ENCODE results near the gene NPFFR2. TPM values are rescaled to one million over a fixed set of nuclear protein-coding genes. Genes with fewer than 3 reads are reported as not detected.
"Not testable (repeated sequence)": the region's sequence is repeated elsewhere in the genome, so short reads cannot be mapped to it uniquely, and the experiment has no call there.

The NPFFR2 gene
- total RNA-seq, result not detected

DNA sequence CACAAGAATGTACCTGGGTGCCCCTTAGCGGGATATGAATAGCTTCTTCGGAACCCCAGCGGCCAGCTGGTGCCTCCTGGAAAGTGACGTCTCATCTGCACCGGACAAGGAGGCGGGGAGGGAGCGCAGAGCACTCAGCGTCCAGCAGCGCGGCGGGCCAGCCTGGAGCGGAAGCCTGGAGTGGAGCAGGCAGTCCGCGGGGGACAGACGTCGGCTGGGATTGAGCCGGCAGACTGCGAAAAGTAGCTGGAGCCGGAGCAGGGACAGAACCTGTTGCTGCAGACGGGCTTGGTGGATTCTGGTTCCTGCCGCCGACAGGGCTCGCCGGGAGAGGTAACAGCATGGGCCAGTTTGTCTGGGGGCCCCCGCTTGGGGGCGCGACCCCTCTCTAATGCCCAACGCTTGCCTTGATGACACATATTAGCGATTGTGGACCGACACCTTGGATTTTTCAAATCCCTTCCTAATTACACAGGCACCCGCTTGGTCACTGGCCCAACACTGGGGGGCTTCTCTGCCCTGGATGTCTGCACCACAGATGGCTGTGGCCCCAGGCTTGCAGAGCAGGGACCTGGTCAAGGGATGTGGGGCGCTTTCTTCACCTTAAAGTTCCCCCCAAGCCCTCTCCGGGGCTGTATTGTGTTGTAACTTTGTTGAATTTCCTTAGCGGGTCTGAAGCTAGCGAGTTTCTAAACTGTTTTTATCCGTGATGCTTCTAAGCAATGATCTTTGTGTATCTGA lies at the start of gene NPFFR2:
TSS of gene NPFFR2 (plus strand) at position 133 of the 741 bp plus-strand sequence. CDS start 96,592 bp downstream, outside the sequence.
- POLR2A ChIA-PET, result no interaction called here
- CTCF ChIA-PET, result no interaction called here

DNA sequence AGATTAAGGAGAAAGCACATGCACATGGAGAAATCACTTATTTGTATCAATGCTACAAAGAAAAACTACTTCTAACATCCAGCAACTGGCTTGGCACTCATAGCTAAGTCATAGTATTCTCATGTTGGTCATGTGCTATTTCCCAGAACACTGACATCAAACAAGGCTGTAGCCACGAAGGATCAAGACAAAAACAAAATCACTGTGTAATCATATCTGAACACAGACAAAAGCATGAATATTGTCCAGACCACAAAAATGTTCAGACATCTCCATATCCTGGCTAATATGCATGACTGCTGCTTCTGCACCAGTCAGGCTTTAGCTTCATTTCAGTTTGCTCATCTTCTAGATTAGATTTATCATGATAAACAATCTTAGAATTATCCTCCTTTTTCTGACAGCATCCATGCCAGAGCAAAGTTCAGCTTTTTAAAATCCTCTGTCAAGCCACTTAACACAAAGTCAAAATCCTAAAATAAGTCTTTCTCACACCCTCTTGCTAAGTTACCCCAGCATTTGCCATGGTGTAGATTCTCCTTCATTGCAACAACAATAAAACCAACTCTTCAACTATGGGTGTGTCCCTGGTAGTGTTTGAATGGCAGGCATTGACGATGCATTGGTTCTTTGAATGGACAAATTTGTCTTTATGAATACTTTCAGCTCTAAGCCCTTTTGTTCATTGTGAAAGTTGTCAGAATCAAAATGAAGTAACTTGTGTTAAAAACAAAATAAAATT lies 39.1 kb upstream of the NPFFR2 start:
- ChIA-PET CTCF (no interaction called here), POLR2A (no interaction called here)

DNA sequence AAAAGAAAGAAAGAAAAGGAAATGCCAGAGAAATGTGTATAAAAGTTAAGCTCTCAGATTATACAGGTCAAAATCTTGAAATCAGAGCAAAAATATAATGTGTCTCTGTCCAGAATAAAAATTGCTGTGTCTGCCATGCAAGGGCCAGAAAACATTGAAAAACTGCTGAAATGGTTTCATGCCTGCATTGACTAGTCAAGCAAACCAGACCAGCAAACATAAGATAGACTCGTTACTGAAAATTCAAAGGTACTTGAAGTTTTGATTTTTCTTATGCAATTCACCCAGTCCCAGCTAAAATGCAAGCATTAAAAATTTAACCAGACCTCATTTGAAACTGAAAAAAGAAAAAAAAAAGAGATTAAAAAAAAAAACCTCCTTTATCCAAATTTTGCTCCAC lies 37.2 kb upstream of the NPFFR2 start:
- ChIA-PET CTCF (no interaction called here), POLR2A (no interaction called here)

DNA sequence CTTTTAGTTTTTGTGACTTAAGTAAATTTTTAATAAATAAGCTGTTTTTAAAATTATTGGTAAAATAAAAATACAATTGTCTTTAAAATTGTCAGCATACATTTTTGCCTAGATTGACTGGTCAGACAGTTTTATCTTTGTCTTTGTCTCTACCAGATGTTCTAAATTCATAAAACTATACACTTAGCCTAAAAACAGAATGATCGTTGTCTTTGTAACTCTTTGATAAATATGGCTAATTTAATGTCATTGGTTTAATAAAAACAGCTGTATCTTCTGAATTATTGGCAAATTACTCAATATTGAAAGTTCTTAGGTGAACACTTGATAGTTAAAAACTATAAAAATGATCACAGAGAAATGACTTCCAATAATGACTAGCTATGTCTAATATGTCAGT lies 36.5 kb upstream of the NPFFR2 start:
- ChIA-PET POLR2A (no interaction called here), CTCF (no interaction called here)

DNA sequence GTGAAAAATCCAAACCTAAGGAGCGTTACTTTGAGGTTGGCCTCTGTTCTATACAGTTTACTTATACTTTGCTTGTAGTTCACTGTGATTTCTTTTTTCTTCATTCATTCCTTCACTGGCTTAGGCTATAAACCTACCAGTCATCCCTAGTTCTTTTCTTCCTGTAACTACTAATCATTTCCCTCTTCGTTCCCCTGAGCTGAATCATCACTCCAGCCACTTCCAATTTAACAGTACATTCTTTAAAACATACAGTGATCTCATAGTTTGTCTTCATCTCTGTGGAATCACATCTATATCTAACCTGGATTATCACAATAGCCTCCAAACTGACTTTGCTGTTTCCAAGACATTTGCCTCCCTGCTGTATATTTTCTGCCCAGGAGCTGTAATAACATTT lies 25.2 kb upstream of the NPFFR2 start:
- POLR2A ChIA-PET, result no interaction called here
- CTCF ChIA-PET, result no interaction called here

DNA sequence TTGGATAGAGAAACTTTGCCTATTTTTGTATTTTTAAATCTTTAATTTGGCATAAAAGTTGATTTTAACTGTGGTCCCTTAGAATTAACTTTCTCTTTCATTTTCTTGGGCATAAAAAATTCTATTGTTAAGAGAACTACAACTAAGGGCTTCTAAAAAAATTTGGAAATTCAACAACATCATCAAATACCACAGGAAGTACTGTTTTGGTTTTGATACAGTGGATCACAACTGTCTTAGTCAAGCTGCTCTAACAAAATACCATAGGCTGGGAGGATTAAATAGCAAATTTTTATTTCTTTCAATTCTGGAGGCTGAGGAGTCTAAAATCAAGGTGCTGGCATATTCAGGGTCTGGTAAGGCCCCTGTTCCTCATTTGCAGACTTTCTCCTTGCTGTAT lies 19.9 kb upstream of the NPFFR2 start:
- ChIA-PET POLR2A (no interaction called here), CTCF (no interaction called here)

DNA sequence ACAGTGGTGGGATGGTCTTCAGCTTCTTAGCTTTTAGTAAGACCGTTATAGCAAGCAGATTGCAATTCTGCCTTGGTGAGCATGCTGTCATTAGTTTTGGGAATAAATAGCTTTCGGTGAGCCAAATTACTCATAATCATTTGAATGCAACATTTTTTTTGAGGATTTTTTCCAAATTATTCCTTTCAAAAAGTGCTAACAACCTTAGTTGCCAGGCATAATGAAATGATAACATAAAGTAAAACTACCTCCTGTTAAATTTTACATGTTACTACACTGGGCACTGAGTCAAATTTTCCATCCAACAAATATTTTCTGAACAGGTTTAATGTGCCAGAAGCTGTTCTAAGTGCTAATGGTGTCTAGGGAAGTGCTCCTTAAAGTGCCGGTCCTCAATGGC lies 15.8 kb upstream of the NPFFR2 start:
- CTCF ChIA-PET, result no interaction called here
- POLR2A ChIA-PET, result no interaction called here

DNA sequence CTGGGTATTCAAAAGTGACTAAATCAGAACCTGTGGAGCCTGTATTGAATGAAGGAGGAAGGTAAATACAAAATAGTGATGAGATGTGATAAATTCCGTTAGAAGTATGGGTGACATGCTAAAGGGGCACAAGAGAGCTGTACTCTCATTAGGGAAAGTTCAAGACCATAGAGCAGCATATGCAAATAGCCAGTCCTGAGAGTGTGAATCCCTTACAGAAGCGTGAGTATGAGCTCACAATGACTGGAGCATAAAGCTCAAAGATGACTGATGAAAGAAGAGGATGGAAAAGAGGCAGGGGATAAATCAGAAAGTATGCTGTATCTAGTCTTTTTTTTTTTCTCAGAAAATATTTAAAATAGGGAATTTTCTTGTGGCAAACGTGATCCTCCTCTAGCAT lies 12.1 kb upstream of the NPFFR2 start:
- ChIA-PET POLR2A (no interaction called here), CTCF (no interaction called here)

DNA sequence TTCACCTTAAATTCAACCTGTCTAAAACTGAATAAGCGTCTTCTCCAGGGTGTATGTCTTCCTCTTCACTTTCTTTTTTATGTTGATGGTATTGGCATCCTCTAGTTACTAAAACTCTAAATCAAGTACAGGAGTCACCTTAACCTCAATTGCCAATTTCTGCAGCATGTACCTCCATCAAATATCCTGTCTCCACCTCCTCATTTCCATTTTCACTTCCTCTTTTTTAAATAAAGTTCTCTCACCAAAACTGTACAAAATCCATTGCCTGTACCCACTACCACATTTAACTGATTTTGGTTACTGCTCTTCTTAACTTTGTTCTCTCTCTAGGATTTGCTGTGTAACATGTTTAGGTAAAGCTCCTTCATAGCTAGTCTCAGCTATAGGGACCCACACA lies 9.2 kb upstream of the NPFFR2 start:
- CTCF ChIA-PET, result no interaction called here
- POLR2A ChIA-PET, result no interaction called here

DNA sequence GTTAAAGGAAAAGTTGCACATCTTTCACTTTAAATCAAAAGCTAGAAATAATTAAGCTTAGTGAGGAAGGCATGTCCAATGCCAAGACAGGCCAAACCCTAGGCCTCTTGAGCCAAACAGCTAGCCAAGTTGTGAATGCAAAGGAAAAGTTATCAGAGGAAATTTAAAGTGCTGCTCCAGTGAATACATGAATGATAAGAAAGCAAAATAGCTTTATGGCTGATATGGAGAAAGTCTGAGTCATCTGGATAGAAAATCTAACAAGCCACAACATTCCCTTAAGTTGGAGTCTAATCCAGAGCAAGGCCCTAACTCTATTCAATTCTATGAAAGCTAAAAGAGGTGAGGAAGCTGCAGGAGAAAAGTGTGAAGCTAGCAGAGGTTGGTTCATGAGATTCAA lies 23.8 kb downstream of the NPFFR2 start:
- ChIA-PET CTCF (no interaction called here), POLR2A (no interaction called here)

DNA sequence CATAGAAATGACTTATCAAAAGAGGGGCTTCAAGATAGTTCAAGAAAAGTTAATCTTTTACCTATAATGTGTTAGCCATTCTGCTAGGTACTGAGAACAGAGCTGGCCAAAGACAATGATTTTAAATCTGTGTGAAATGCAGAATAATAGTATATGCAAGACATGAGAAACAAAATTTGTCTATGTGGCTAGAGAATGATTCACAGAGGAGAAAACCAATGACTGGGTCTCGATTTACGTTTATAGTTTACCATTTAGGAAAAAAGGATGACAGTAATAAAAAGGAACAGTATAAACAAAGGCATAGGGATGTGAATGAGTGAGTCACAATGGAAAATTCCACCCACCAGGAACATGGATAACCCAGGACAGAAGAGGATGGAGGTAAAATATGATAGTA lies 31.9 kb downstream of the NPFFR2 start:
- CTCF ChIA-PET, result no interaction called here
- POLR2A ChIA-PET, result no interaction called here

DNA sequence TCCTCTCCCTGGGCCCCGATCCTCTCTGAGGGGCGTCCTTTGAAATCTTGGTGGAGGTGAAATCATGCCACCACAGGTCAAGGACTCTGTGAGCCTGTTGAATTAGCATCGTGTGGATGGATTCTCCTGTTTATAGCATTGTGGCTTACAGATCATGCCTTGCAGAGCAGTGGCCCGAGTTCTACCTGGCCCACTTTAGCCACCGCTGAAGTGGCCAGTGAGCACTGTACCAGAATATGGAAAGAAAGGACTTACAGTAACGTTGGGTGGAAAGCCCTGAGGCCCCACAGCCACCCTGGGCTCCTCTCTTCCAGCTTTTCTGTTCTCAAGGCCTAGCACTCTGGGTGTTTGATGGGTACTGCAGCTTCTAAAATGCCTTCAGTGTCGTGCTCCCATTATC lies 35.3 kb downstream of the NPFFR2 start:
- CTCF ChIA-PET, result no interaction called here

DNA sequence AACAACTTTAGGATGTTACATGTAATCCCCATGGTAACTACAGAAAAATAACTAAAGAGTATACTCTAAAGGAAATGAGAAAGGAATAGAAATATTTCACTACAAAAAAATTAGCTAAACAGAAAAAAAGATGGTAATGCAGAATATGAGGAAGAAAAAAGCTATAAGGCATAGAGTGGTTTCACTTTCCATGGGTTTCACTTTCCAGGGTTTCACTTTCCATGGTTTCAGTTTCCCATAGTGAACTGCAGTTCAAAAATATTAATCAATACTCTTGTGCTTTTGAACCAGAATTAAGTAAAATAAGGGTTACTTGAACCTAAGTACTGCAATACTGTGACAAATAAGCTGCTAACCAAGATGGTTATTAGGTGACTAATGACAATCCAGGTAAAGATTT lies 42.0 kb downstream of the NPFFR2 start:
- POLR2A ChIA-PET, result no interaction called here
- CTCF ChIA-PET, result no interaction called here

More for the DNA sequence above, 35.3 kb downstream of the NPFFR2 start:
- POLR2A ChIA-PET, result no interaction called here

DNA sequence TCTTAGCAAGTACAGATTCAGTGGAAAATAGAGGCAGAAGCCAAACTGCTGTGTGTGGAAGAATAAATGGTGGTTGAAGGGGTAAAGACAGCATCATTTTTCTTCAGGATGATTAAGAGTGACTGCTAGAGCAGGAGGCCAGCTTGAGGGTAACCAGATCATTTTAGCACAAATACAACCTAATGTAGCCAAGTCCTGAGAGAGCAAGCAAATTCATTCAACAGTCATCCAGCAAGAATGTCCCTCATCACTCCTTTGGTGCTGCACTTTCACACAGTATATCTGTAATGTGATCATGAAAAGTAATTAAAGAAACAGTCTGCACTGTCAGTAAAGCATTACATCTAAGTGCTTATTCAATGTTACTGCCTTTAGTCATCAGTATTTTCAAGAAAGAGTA lies 44.8 kb downstream of the NPFFR2 start:
- CTCF ChIA-PET, result no interaction called here
- POLR2A ChIA-PET, result no interaction called here

DNA sequence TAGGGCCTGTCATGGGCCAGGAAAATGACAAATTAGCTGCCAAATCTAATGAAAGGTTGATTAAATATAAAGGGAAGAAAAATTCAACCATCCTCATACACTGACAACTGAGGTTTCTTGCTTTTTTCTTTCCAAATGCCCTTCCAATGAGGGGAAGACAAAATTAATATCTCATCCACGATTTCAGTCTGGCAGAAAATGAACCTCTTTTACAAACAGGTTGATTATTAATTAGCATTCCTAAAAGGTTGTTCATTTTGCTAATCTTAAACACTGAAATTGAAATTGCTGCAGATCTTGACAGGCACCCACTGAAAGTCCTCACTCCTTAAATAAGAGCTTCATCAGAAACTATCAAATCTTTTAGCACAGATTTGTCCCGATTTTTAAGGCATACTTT lies 45.5 kb downstream of the NPFFR2 start:
- ChIA-PET POLR2A (no interaction called here), CTCF (no interaction called here)

DNA sequence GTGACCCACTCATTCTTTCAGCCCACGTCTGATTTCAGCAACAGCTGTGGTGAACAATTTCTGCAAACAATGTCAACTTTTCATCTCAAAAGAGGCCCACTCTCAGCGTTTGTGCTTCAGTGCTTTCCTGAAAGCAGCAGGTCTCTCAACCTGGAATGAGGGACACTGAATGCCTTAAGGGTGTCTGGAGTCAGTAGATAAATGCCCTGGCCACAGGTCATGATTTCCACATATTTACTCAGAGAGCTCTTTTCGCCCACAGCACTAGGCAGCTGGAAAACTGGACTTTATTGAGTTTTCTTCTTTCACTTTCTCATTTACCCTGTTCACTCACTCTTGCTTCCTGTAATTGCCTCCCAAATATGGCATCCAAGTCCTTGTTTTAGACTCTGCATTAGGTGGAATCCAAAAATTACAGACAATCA lies 52.8 kb downstream of the NPFFR2 start:
- ChIA-PET POLR2A (no interaction called here), CTCF (no interaction called here)

DNA sequence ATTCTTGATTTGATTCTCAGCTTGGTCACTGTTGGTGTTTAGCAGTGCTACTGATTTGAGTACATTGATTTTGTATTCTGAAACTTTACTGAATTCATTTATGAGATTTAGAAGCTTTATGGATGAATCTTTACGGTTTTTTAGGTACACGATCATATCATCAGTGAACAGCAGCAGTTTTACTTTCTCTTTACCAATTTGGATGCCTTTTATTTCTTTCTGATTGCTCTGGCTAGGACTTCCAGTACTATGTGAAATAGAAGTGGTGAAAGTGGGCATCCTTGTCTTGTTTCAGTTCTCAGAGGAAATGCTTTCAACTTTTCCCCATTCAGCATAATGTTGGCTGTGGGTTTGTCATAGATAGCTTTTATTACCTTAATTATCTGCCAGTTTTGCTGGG lies 58.8 kb downstream of the NPFFR2 start:
- CTCF ChIA-PET, result not testable (repeated sequence)

DNA sequence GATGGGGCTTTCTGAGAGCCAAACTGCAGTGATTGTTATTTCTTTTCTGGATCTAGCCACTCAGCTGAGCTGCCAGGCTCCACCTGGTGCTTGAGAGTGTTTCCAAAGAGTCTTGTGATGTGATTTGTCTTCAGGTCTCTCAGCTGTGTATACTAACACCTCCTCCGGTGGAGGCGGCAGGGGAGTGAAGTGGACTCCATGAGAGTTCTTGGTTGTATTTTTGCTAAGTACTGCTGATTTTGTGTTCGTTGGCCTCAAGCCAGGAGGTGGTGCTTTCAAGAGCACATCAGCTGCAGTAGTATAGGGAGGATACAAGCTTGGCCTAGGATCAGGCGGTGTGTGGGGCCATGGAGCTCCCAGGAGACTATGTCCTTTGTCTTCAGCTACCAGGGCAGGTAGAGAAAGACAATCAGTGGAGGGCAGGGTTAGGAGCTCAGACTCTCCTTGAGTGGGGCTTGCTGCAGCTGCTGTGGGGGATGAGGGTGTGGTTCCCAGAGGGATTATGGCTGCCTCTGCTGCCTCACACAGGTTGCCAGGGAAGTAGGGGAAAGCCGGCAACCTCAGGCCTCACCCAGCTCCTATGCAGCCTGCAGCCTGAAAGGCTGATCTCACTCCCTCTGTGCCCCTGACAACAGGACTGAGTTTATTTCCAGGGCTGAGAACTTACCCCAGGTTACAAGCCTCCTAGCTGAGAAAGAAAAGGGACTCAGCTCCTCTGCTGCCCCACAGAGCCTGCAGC lies 62.4 kb downstream of the NPFFR2 start:
- POLR2A ChIA-PET, result no interaction called here
- CTCF ChIA-PET, result no interaction called here

More for the DNA sequence above, 58.8 kb downstream of the NPFFR2 start:
- POLR2A ChIA-PET, result not testable (repeated sequence)

DNA sequence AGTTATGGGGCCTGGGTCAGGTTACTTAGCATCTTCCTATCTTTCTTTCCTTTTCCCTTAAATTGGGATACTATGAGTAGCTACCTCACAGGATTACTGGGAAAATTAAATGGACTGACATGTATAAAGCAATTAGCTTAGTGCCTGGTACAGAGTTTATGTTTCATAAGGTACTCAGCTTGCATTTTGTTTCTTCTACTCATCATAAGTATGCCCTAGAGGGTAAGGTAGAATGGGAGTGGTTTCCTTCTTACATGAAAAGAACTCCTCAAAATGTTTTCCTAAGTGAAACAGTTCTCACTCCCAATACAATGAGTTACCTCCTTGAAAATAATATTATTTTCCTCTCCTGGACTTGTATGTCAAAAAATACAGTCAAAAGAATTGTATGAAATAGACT lies 75.7 kb downstream of the NPFFR2 start:
- ChIA-PET CTCF (no interaction called here), POLR2A (no interaction called here)

DNA sequence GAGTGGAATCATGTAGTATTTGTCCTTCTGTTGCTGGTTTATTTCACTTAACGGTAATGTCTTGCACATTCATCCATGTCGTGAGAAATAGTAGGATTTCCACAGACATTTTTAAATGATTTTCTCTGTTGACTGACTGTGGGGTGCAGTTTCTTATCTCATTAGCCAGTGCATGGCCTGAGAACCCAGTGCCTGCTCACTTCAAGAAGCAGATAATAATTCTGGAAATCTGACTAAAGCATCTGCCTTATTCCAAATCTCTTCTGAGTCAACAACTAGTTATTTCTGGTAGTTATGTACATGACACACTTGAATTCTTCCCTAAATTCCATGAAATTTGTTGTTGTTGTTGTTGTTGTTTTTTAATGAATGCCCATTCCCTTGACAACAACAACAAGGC lies 77.6 kb downstream of the NPFFR2 start:
- ChIA-PET CTCF (no interaction called here), POLR2A (no interaction called here)

DNA sequence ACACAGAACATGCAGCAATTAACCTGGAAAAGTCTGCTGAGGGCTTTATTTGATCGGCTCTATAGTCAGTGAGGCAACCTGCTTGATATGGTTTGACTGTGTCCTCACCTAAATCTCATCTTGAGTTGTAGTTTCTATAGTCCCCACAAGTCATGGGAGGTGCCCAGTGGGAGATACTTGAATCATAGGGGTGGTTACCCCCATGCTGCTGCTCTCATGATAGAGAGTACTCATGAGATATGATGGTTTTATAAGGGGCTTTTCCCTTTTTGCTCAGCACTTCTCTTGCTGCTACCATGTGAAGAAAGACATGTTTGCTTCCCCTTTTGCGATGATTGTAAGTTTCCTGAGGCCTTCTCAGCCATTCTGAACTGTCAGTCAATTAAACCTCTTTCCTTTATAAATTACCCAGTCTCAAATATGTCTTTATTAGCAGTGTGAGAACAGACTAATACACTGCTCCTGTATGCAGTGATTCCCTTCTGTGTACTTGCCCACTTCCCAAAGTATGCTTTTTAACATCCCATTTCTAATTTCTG lies 78.2 kb downstream of the NPFFR2 start:
- POLR2A ChIA-PET, result no interaction called here

More for the DNA sequence above, 78.2 kb downstream of the NPFFR2 start:
- CTCF ChIA-PET, result no interaction called here

Data from activated CD8-positive, alpha-beta memory T cell treated with anti-CD3 and anti-CD28 coated beads for 36 hours (primary cell).